ES-I3 (cell line): Measurements from ENCODE around the gene SLC35D2.

Source experiments
- H3K36me3 ChIP-seq: 2 replicates; pipeline ENCODE4 v1.6.1; 2013; ENCODE audit warnings: mild to moderate bottlenecking, low read length, control low read depth, moderate library complexity; ENCODE audit not compliant: insufficient read depth
- H3K4me1 ChIP-seq: 2 replicates; pipeline ENCODE4 v1.6.1; 2013; ENCODE audit warnings: mild to moderate bottlenecking, control low read depth, low read length; ENCODE audit not compliant: insufficient read depth
- H3K9ac ChIP-seq: 2 replicates; pipeline ENCODE4 v1.6.1; 2013; ENCODE audit warnings: low read depth, mild to moderate bottlenecking, low read length, moderate library complexity
- H3K9me3 ChIP-seq: 2 replicates; pipeline ENCODE4 v1.6.1; 2013; ENCODE audit warnings: mild to moderate bottlenecking, low read length, moderate library complexity; ENCODE audit not compliant: control insufficient read depth, insufficient read depth

SLC35D2 gene

GRCh38 chr9:96293498-96294158 is 89.9 kb downstream of the SLC35D2 start:
- H3K9me3 ChIP-seq = peaks cover 2% of the 10 kb centered on the region

GRCh38 chr9:96289392-96289791 is 94.1 kb downstream of the SLC35D2 start:
- H3K9me3 ChIP-seq = 0 out of 2 replicates have a peak, but pooled peaks cover 2% of the 10 kb centered on the region
- H3K36me3 ChIP-seq = no peaks in the 10 kb centered on the region
- H3K9ac ChIP-seq = no peak overlapping the region
- H3K4me1 ChIP-seq = 0 out of 2 replicates have a peak, but pooled peaks cover 3% of the 10 kb centered on the region

More at GRCh38 chr9:96293498-96294158, 89.9 kb downstream of the SLC35D2 start:
- H3K36me3 ChIP-seq = no peaks in the 10 kb centered on the region
- no peak overlapping the region for H3K9ac ChIP-seq
- 0 out of 2 replicates have a peak, but pooled peaks cover 3% of the 10 kb centered on the region for H3K4me1 ChIP-seq

GRCh38 chr9:96281641-96282040 is 101.9 kb downstream of the SLC35D2 start:
- 0 out of 2 replicates have a peak, but pooled peaks cover 2% of the 10 kb centered on the region for H3K9me3 ChIP-seq
- no peak overlapping the region for H3K9ac ChIP-seq
- no peaks in the 10 kb centered on the region for H3K4me1 ChIP-seq
- H3K36me3 ChIP-seq = no peaks in the 10 kb centered on the region

GRCh38 chr9:96279932-96280331 is 103.6 kb downstream of the SLC35D2 start:
- no peak overlapping the region for H3K9ac ChIP-seq
- H3K36me3 ChIP-seq = no peaks in the 10 kb centered on the region
- H3K9me3 ChIP-seq = peaks cover 11% of the 10 kb centered on the region
- no peaks in the 10 kb centered on the region for H3K4me1 ChIP-seq

GRCh38 chr9:96274939-96275338 is 108.6 kb downstream of the SLC35D2 start:
- Histone ChIP-seq H3K4me1 (no peaks in the 10 kb centered on the region), H3K9me3 (peaks cover 24% of the 10 kb centered on the region), H3K36me3 (no peaks in the 10 kb centered on the region; the same call in 1 of the 2 replicates), H3K9ac (no peak overlapping the region)
